Measurements from ENCODE around the gene TMEM238. TPM values are rescaled to one million over a fixed set of nuclear protein-coding genes. Genes with fewer than 3 reads are reported as not detected.

The TMEM238 gene
- total RNA-seq (under 1 TPM; 0.08 to 0.47 TPM), polyA plus RNA-seq (under 1 TPM; 0.47 to 0.54 TPM)

GRCh38 chr19:55384131-55384919 lies at the start of gene TMEM238:
TSS of gene TMEM238 (minus strand) at chr19:55384292. CDS start at chr19:55384259, 33 bp downstream.
- Histone ChIP-seq H3K27me3 (ENCODE audit: control insufficient read depth in 4 of 4, insufficient read depth in 4 of 4, low read length in 3 of 4) (no peaks in the 10 kb centered on the region), H3K36me3 (ENCODE audit: control insufficient read depth in 4 of 4, insufficient read depth in 3 of 4, low read depth in 1 of 4, low read length in 3 of 4) (peaks cover 8 to 20% (median 14%) of the 10 kb centered on the region in 4 donors), H3K27ac (ENCODE audit: low read depth in 1 of 2, low read length in 2 of 2) (peak within 1 kb of the TSS; percentile 75 to 94), H3K4me3 (ENCODE audit: low read depth in 1 of 3, low read length in 3 of 3) (peak within 1 kb of the TSS; percentile 56 to 71 (median 64)), H3K9ac (ENCODE audit: low read depth in 1 of 2, low read length in 2 of 2) (peak within 1 kb of the TSS; percentile 71 to 83), H3K4me1 (ENCODE audit: control insufficient read depth in 4 of 4, insufficient read depth in 4 of 4, low read length in 3 of 4) (peaks cover 16 to 39% (median 30%) of the 10 kb centered on the region in 4 donors), H3K9me3 (ENCODE audit: control insufficient read depth in 4 of 4, low read length in 3 of 4) (no peaks in the 10 kb centered on the region)
- no peak for TF ChIP-seq REST (IDR thresholded peaks at IDR 0.05)
- TF ChIP-seq GABPA (IDR thresholded peaks at IDR 0.05 in 1 of 2, conservative IDR thresholded peaks at IDR 0.05 in 1 of 2), result no peak
- no peak for TF ChIP-seq NR2F2 (IDR thresholded peaks at IDR 0.05)
- TF ChIP-seq EGR1 (IDR thresholded peaks at IDR 0.05; ENCODE audit: low read depth in 2 of 2), result no peak
- TF ChIP-seq SP1 (IDR thresholded peaks at IDR 0.05), result no peak
- TF ChIP-seq HNF4A (conservative IDR thresholded peaks at IDR 0.05), result no peak
- TF ChIP-seq ZBTB33 (IDR thresholded peaks at IDR 0.05), result no peak
- no peak for TF ChIP-seq CTCF (IDR thresholded peaks at IDR 0.05; ENCODE audit: low read depth, low read length, missing input control)
- no peak for TF ChIP-seq MAX (IDR thresholded peaks at IDR 0.05)
- no peak for TF ChIP-seq JUND (IDR thresholded peaks at IDR 0.05)
- no peak for TF ChIP-seq HNF4G (IDR thresholded peaks at IDR 0.05)
- no peak for TF ChIP-seq FOXA2 (IDR thresholded peaks at IDR 0.05)
- no peak for TF ChIP-seq RXRA (IDR thresholded peaks at IDR 0.05)
- TF ChIP-seq TAF1 (conservative IDR thresholded peaks at IDR 0.05), result no peak
- WGBS, result 19% methylated on average over 72 of the region's 72 CpGs
- DNase-seq (ENCODE audit: low spot score), result peak; percentile 44

GRCh38 chr19:55433292-55433691 lies 49.2 kb upstream of the TMEM238 start:
- Histone ChIP-seq H3K27ac (ENCODE audit: low read depth in 1 of 2, low read length in 2 of 2) (no peak overlapping the region), H3K4me3 (ENCODE audit: low read depth in 1 of 3, low read length in 3 of 3) (no peak overlapping the region), H3K36me3 (ENCODE audit: control insufficient read depth in 4 of 4, insufficient read depth in 3 of 4, low read depth in 1 of 4, low read length in 3 of 4) (no peaks in the 10 kb centered on the region), H3K9me3 (ENCODE audit: control insufficient read depth in 4 of 4, low read length in 3 of 4) (no peaks in the 10 kb centered on the region), H3K9ac (ENCODE audit: low read depth in 1 of 2, low read length in 2 of 2) (no peak overlapping the region), H3K4me1 (ENCODE audit: control insufficient read depth in 4 of 4, insufficient read depth in 4 of 4, low read length in 3 of 4) (no peaks in the 10 kb centered on the region), H3K27me3 (ENCODE audit: control insufficient read depth in 4 of 4, insufficient read depth in 4 of 4, low read length in 3 of 4) (peaks cover under 1 to 10% (median 8%) of the 10 kb centered on the region in 4 donors)
- 17% methylated on average over 48 of the region's 48 CpGs for WGBS
- no peak for DNase-seq (ENCODE audit: low spot score)
- TF ChIP-seq RXRA (IDR thresholded peaks at IDR 0.05), result no peak
- no peak for TF ChIP-seq HNF4A (conservative IDR thresholded peaks at IDR 0.05)
- TF ChIP-seq FOXA2 (IDR thresholded peaks at IDR 0.05), result no peak
- TF ChIP-seq GABPA (IDR thresholded peaks at IDR 0.05 in 1 of 2, conservative IDR thresholded peaks at IDR 0.05 in 1 of 2), result no peak
- no peak for TF ChIP-seq HNF4G (IDR thresholded peaks at IDR 0.05)
- no peak for TF ChIP-seq NR2F2 (IDR thresholded peaks at IDR 0.05)
- TF ChIP-seq REST (IDR thresholded peaks at IDR 0.05), result no peak
- no peak for TF ChIP-seq YY1 (IDR thresholded peaks at IDR 0.05)
- TF ChIP-seq CTCF (IDR thresholded peaks at IDR 0.05; ENCODE audit: low read depth, low read length, missing input control), result no peak
- no peak for TF ChIP-seq RAD21 (IDR thresholded peaks at IDR 0.05)
